Measurements from ENCODE around the gene ATG101. TPM values are rescaled to one million over a fixed set of nuclear protein-coding genes. Genes with fewer than 3 reads are reported as not detected.
"Not testable (repeated sequence)": the region's sequence is repeated elsewhere in the genome, so short reads cannot be mapped to it uniquely, and the experiment has no call there.

ATG101 gene
- total RNA-seq, 1 donor from 2014 or later: 35.2 TPM

DNA sequence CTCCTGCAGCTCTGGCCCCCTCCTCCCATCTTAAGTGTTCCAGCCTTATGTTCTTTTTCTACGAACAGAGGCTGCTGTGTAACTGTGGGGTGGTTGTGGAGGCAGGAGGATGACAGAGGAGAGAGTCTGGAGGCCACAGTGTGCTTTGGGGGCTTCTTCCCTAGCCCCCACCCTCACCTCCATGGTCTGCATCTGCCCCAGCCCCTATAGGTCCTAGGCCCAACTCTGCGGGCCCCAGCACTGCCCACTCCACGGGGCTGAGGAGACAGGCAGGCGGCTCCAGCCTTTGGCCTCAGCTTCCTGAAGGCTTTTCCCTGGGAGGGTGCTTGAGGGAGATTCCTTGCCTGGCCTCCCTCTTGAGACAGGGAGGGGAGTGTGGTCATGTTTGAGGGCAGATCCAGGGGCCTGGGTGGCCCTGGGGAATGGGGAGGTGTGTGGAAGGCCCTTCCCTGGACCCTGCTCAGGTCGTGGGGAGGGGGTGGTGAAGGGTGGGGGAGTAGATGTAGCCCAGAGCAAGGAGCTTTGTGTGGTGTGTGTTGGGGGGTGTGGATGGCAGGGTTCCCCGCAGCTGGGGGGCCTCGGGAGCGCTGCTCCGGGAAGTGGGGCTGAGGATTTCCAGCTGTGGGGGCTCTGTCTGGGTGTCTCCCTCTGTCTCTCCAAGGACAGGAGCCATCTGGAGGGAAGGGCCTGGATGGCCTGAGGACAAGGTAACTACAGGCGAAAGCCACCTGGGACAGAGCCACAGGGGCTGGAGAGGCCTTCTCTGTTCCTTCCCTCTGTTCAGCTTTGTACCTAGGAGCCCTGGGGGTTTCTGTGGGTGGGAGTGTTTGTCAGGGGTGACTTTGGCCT, 10.8 kb downstream of the ATG101 start:
- ATAC-seq: no peak

- peak; percentile 36 for ATAC-seq
Measured at GRCh38 chr12:52081263-52081733, 11.5 kb downstream of the ATG101 start.

GRCh38 chr12:52082026-52082668, 12.4 kb downstream of the ATG101 start:
- ATAC-seq: no peak

DNA sequence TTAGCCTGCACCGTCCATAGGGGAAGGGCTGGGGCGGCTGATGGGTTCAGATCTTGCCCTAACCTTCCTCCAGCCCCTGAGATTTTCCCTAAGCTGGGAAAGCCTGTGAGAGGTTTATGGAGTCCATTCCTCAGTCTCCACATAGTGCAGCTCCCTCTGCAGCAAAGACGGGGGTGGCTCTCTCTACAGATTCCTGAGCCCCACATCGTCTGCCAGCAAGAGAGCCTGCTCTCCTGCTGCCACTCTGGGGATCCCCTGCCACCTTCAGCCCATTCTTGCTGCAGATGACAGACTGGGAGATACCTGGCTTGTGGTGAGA, 12.8 kb downstream of the ATG101 start:
- ATAC-seq: no peak

DNA sequence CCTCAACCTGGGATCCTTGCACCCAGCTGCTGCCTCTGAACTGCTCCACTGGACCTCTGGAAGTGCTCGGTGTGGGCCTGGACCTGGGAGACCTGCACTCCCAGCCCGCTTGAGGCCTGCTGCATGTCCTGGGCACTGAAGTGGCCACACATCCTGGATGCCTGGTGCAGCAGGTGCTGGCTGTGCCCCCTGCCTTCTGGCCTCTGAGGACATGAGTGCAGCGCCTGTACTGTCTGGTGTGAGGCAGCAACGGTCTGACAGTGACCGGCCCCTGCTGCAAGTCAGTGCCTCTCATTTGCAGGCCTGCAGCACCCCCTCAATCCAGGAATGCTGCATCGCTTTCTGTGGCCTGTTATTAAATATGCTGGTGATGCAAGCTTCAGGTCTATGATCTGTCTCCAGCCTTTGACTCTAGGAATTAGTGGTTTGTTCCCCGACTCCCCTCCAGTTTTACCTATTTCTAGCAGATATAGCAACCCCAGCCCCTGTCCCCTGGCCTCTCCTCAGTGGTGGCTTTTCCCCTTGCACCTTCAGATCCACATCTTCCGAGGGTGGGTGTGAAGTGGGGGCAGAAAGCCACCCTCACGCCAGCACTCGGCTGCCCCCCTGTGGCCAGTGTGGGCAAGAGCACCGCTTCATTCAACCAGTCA, 13.3 kb downstream of the ATG101 start:
- ATAC-seq: peak; percentile 47

DNA sequence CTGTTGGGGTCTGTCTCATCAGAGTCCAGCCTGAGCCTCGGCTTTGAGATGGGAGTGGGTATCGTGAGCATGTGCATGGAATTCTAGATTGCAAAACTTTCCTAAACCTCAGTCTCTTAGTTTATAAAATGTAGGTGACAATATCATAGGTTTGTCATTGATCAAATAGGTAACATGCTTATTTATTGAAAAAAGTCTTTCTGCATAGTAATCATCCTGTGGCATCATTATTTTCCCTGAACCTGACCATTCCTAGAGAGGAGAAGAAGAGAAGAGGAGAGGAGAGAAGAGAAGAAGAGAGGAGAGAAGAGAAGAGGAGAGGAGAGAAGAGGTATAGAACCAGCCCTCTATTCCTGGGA, 13.8 kb downstream of the ATG101 start:
- ATAC-seq: no peak

DNA sequence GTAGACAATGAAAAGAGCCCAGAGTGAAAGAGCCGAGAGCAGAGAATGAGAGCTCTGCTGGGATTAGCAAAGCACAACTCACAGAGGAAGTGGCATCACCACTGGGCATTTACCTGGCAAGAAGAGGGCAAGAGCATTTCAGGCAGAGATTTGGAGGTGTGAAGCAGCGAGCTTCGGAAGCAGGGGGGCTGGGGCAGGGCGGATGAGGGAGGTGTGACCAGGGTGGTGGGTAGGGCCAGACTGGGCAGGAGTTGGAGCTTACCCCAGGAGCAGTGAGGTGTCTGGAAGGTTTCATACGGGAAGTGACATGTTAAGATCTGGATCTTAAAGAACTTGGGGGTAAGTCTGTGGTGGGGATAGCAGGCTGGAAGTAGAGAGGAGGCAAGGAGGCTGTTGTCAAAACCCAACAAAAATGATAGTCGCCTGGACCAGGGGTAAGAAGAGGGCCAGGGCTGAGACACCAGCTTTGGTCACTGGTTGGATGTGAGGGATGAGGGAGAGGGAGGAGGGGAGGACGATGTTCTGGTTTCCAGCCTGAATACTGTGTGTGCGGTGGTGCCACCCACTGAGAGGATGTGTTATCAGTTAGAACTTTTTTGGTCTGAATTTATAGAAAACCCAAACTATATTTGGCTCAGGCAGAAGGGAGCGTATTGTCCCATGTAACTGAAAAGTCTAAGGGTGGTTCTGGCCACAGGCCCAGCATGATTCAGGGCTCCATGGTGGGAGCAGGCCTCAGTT, 14.9 kb downstream of the ATG101 start:
- ATAC-seq: no peak

GRCh38 chr12:52085682-52086180, 16.0 kb downstream of the ATG101 start:
- ATAC-seq: no peak

- no peak for ATAC-seq
Measured at GRCh38 chr12:52086366-52086765, 16.6 kb downstream of the ATG101 start.

- no peak for ATAC-seq
Measured at GRCh38 chr12:52086944-52087835, 17.4 kb downstream of the ATG101 start.

DNA sequence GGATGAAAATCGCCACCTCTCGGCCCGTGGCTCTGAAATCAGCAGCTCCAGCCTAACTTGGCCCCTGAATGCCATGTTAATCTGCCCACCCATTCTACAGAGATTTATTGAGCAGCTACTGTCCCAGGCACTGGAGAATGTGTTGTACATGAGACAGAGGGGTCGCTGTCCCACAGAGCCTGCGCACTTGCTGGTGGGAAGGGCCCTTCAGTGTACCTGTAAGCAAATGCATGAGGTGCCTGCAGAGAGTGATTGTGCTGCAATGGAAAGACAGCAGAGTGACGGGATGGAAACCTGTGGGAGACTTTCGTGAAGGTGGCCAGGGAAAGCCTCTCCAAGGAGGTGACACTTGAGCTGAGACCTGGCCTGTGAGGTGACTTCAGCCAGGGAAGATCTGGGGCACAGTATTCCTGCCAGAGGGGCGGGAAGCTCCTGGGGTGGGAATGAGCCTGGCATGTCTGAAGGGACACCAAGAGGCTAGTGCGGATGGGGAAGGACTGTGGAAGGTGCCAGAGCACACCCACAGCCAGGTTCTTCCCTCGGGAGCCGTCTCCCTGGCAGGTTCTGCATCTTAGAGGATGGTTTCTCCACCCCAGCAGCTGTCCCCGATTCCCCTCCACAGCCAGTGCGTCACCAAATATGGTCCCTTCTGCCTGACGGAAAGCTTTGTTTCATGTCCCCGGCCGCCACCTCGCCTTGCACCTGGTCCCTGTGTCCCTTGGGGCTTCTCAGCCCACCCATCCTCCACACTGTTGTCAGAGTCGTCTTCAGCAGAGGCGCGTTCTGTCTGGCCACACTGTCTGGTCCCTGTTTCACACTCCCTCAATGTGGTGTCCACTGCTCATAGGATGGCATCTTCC, 18.4 kb downstream of the ATG101 start:
- no peak for ATAC-seq

DNA sequence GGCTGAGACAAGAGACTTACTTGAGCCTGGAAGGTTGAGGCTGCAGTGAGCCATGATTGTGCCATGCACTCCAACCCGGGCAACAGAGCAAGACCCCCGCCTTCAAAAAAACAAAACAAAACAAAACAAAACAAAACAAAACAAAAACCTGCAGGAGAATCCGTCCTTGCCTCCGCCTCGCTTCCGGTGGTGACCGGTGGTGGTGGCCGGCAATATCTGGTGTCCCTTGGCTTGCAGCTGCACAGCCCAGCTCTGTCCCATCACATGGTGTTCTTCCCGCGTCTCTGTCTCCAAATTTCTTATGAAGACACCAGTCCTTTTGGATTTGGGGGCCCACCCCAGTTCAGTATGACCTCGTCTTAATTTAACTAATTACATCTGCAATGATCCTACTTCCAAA, 19.7 kb downstream of the ATG101 start:
- no peak for ATAC-seq

DNA sequence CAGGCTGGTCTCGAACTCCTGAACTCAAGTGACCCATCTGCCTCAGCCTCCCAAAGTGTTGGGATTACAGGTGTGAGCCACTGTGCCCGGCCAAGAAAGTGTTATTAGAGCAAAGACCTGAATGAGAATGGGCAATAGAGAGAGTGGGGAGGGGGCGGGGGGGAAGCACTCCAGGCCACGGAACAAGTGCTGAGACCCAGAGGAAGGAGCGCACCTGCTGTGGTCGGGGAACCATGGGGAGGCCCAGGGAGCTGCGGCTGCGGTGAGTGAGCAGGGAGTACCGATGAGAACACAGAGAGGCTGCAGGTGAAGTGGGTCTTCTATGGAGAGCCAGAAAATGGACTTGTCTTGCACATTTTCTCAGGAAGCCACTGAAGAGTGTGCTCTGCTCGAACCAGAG, 20.5 kb downstream of the ATG101 start:
- no peak for ATAC-seq

GRCh38 chr12:52091061-52091460, 21.3 kb downstream of the ATG101 start:
- ATAC-seq: no peak

- no peak for ATAC-seq
Measured at GRCh38 chr12:52091869-52092268, 22.1 kb downstream of the ATG101 start.

GRCh38 chr12:52093346-52093745, 23.6 kb downstream of the ATG101 start:
- no peak for ATAC-seq

DNA sequence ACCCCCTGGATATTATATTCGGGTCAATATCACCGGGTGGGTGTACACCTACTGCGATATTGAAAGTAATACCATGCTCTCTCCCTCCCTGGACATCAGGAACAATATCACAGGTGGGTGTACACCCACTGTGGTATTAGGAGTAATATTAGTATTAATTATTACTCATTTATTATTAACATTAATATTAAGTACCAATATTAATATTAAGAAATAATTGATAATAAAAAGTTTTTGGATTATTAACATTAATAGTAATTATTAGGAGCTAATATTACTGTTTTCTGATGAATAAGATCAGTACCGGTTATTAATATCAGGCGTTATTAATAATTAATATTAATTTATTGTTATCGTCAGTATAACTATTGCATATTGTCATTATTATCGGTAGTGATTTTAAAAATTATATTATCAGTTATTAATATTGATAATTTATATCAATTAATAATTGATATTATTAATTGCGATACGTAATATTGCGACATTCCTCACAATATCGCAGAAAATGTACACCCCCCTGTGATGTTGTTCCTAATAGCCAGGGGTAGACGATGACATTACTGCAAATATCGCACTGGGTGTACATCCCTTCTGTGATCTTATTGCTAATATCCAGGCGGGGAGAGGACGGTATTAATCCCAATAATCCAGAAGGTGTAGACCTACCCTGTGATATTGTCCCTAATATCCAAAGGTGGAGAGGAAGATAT, 26.7 kb downstream of the ATG101 start:
- ATAC-seq: no peak

- ATAC-seq: no peak
Measured at GRCh38 chr12:52097045-52097666, 27.4 kb downstream of the ATG101 start.

DNA sequence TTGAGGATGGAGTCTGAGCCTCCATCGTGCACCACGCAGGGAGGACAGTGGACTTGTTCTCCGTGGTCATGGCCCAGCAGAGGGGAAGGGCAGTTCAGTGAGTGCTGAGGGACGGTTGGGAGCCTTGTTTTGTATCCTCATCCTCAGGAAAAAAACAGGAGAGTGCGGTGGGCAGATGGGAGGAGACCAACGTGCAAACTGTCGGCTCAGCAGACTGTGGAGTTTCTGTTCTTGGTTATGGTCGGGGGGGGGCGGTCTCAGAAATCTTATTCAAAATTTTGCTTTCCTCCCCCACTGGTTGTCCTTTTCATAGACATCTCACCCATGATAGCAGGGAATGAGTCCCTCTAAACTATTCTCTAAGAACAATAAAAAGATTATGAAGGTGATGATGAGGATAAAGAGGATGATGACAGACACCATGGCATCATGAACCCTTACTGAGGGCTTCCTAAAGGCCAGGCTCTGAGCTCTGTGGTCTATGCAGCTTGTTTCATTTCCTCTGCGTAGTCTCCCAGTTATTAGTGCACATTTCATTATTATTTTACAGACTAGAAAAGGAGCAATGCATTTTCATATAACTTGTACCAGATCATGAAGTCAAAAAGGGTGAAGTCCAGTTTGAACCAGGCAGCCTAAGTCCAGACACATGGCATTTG, 34.8 kb downstream of the ATG101 start:
- not testable (repeated sequence) for ATAC-seq
